ENCODE data around the gene XPNPEP1.

DNA sequence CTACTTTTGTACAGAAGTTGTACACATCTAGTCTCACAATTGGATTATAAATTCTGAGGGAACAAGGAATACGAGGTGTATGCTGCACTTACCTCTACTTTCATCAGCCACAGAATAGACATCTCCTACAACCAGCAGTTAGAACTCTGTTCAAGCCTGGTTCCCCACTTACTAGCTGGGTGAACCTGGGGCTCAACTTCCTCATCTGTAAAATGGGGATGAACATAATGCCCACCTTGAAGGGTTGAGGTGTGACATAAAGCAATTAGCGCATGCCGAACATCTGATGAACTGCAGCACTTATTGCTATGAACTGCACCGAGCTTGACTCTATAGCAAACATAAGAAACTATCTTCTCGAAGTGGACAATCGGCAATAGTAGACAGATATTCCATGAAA, 25.3 kb downstream of the XPNPEP1 start:
- TF ChIP-seq, protein P1, sequence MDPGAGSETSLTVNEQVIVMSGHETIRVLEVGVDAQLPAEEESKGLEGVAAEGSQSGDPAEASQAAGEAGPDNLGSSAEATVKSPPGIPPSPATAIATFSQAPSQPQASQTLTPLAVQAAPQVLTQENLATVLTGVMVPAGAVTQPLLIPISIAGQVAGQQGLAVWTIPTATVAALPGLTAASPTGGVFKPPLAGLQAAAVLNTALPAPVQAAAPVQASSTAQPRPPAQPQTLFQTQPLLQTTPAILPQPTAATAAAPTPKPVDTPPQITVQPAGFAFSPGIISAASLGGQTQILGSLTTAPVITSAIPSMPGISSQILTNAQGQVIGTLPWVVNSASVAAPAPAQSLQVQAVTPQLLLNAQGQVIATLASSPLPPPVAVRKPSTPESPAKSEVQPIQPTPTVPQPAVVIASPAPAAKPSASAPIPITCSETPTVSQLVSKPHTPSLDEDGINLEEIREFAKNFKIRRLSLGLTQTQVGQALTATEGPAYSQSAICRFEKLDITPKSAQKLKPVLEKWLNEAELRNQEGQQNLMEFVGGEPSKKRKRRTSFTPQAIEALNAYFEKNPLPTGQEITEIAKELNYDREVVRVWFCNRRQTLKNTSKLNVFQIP (CRISPR knock-in tag; IDR thresholded peaks at IDR 0.05; ENCODE audit: borderline replicate concordance, low read depth) = no peak
- TF ChIP-seq PATZ1 (CRISPR knock-in tag; IDR thresholded peaks at IDR 0.05; ENCODE audit: borderline replicate concordance) (no peak), ARNTL (CRISPR knock-in tag; IDR thresholded peaks at IDR 0.05; ENCODE audit: borderline replicate concordance, low read depth) (no peak), ZC3H10 (CRISPR knock-in tag; IDR thresholded peaks at IDR 0.05) (no peak), ZFP30 (CRISPR knock-in tag; IDR thresholded peaks at IDR 0.05) (no peak), RARB (CRISPR knock-in tag; IDR thresholded peaks at IDR 0.05) (no peak), GLIS3 (CRISPR knock-in tag; IDR thresholded peaks at IDR 0.05) (no peak), ESRRG (CRISPR knock-in tag; IDR thresholded peaks at IDR 0.05) (no peak), OSR1 (CRISPR knock-in tag; IDR thresholded peaks at IDR 0.05) (no peak), CSDC2 (CRISPR knock-in tag; IDR thresholded peaks at IDR 0.05) (no peak)
- TF ChIP-seq, protein P2, sequence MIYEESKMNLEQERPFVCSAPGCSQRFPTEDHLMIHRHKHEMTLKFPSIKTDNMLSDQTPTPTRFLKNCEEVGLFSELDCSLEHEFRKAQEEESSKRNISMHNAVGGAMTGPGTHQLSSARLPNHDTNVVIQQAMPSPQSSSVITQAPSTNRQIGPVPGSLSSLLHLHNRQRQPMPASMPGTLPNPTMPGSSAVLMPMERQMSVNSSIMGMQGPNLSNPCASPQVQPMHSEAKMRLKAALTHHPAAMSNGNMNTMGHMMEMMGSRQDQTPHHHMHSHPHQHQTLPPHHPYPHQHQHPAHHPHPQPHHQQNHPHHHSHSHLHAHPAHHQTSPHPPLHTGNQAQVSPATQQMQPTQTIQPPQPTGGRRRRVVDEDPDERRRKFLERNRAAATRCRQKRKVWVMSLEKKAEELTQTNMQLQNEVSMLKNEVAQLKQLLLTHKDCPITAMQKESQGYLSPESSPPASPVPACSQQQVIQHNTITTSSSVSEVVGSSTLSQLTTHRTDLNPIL (CRISPR knock-in tag; IDR thresholded peaks at IDR 0.05; ENCODE audit: low read depth) = no peak

All from SK-N-SH treated with all-trans-retinoic acid at 6 μM for 48 hours (cell line).